HG03460 (cell line): ENCODE measurements around the gene PYHIN1.

Experiments
- ATAC-seq: cut with Tn5 transposase; IDR thresholded peaks from one replicate; pipeline ENCODE4 v1.9.1; 2021; ENCODE audit not compliant: unreplicated experiment

PYHIN1 gene

DNA sequence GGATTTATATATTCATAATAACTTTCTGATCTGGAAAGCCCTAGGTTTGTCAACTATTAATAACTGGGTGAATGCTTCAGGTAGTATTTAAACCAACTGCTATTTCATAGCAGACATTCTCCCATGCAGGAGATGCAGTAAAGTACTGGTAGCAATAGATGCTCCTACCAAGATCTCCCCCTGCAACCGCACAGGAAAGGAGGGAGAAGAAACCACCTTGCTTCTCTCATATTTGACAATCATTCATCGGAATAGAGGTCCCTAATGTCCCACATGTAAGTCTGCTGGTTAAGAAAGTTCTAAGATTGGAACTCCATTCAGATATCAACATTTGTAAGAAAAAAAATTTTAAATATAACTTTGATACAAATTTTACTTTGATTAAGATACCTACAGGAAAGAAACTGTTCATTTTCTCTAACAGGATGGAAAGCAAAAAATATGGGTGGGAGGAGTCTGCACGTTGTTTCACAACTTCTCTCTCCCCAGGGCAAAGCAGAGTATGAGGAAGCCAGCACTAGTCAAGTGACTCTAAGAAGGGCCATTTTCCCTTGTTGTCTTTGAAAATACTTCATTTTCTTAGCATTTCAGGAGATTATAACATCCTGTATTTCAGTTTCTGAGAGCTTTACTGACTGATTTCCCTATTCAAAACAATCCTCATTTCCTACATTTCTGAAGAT lies at the start of gene PYHIN1:
TSS of gene PYHIN1 (plus strand) at position 498 of the 683 bp plus-strand sequence. CDS start 5,359 bp downstream, outside the sequence.
- no peak for ATAC-seq

- ATAC-seq = no peak
Measured at GRCh38 chr1:158893654-158894053, 37.7 kb upstream of the PYHIN1 start.

- ATAC-seq = no peak
Measured at GRCh38 chr1:158898722-158899121, 32.6 kb upstream of the PYHIN1 start.

- ATAC-seq = no peak
Measured at GRCh38 chr1:158901623-158902022, 29.7 kb upstream of the PYHIN1 start.

- ATAC-seq = no peak
Measured at GRCh38 chr1:158916085-158916484, 15.3 kb upstream of the PYHIN1 start.

- no peak for ATAC-seq
Measured at GRCh38 chr1:158924677-158925076, 6.7 kb upstream of the PYHIN1 start.

DNA sequence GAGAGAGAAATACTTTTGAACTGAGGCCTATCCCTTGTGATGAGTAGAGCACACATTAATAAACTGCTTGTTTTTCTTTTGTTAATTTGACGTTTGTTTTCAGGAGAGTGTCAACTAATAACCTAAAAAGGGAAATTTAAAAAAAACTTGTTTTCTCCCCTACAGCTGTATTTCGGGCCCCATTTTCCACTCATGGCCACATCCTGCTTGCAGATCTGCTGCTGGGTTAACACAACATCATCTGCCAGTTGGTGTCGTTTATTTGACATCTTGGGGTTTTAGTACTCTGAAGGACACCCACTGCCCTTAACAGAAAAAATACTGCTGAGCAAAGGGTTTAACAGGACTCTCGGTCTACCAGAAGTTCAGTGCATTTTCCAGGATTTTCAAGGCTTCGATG lies 848 bp upstream of the PYHIN1 start:
- ATAC-seq = no peak

DNA sequence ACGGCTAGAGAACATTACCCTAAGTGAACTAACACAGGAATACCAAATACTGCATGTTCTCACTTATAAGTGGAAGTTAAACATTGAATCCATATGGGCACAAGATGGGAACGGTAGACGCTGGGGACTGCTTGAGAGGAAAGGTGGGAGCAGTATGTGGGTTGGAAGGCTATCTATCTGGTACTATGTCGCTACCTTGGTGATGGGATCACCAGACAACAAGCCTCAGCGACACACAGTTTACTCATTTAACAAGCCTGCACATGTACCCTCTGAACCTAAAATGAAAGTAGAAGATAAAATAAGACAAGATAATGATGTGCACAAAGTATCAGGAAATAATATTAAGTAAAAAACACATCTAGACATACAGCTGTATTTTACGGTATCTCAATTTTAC lies 819 bp downstream of the PYHIN1 start:
- no peak for ATAC-seq

DNA sequence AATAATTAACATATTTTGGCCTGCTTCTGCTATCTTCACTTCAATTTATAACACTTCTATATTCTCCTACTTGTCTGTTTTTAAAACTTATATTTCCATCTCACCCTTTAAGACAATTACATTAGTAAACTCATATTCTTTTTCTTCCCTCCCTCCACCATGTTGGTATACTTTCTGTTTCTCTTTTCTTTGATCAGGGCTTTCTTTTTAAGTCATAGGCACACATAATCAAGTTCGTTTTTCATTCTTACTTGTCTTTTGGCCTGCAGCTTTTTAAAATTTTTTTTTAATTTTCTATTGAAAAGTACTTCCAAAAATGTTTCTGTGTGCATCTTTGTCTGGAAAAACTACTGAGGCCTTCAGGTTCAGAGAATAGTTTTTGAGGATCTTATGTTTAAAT lies 2.3 kb downstream of the PYHIN1 start:
- no peak for ATAC-seq

DNA sequence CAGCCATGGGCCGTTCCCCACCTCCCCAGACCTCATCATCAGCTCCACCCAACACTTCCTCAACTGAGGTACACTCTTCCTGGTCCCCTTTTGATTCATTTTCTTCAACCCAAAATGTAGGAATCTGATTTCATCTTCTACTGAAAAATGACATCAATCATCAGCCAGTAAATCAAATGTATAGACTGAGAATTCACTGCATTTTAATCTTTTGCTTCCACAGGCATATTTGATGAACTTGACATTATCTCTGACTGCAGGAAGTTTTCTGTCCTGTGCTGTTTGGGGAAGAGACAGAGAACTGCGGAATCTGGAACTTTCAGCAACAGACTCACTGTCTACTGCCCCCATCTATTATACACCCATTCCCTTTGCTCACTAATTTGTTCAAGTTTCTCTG lies 7.8 kb downstream of the PYHIN1 start:
- ATAC-seq = no peak

- no peak for ATAC-seq
Measured at GRCh38 chr1:158941317-158941716, 10.0 kb downstream of the PYHIN1 start.

GRCh38 chr1:158942490-158942889 lies 11.1 kb downstream of the PYHIN1 start:
- no peak for ATAC-seq

- ATAC-seq = no peak
Measured at GRCh38 chr1:158943059-158943458, 11.7 kb downstream of the PYHIN1 start.

DNA sequence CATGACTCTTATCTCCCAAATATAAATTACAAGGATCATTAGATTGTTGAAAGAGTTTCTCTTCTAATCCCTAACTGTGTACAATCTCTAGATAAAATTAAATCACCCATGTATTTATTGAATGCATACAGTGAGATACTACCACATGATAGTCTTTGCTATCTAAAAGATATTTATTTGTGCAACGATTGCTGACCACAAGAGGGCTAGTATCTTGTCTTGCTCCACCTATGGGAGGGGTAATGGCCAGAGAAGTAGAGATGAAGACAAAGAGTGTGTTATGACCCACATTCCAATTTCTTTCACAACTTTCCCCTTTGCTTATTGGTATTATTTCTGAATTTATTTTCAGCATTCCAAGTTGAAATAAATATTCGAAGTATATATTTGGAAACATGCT lies 13.7 kb downstream of the PYHIN1 start:
- no peak for ATAC-seq

DNA sequence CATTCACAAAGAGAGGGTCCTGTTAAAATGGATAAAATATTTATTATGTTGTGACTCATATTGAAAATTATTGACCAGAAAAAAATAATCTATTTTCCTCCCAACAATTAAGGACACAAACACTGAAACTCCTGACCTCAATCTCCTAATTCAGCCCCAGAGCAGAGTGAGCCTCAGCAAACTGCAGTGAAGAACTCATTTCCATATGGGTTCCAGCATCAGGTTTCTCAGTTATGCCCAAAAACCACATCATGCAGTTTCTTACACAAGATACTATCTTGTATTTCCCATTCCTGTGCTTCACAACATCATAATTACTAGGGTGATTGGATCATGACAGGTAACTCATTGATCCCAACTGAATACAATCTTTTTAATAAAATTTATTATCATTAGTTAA lies 15.4 kb downstream of the PYHIN1 start:
- ATAC-seq = no peak

DNA sequence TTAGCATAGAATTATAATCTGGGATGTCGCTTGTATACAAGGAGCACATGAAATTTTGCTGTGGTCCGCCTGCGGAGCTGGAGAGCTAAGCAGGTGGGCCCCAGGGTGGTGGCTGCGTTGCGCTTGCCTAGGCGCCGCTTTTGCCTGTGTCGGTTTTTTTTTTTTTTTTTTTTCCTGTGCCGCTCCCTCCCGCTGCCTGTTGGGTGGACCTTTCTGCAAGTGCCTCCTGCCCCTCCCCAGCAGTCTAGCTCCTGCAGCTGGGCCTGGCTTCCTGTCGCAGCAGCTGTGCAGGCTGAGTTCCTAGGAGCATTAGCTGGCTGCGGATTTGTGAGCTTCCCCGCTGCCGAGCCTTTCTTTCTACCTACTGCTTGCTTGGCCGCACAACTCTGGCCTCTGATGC lies 20.6 kb downstream of the PYHIN1 start:
- ATAC-seq = no peak

DNA sequence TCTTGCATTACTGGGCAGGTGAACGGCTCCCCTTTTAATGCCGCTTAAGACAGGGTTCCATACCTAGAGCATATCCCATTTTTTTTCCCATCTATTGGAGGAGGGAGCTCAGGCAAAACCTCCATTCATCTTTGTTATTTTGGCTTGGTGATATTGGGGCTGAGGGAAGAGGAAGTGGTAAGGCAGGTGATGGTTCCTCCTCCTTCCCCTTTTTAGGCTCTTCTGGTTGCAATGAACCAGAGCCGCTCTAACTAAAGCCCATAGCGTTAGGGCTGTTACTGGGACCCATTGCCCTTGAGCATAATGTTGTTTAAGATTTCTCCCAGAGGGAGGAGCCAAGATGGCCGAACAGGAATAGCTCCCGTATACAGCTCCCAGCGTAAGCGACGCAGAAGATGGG lies 21.1 kb downstream of the PYHIN1 start:
- no peak for ATAC-seq

DNA sequence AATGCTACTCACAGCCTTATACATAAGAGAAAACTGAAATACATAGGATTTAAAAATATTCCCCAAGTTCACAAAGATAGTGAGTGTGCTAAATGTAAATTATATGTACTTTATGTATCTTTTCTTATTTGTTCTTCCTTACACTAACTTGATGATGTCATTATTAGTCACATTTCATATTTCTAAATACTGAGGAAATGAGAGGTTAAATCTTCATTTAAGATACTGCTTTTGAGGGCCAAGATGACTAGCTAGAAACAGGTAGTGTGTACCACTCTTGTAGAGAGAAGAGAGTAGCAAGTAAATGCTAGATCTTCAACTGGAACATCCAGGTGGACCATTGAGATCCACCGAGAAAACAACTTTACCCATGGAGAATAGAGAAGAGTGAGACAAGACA lies 29.8 kb downstream of the PYHIN1 start:
- no peak for ATAC-seq

GRCh38 chr1:158962983-158963382 lies 31.6 kb downstream of the PYHIN1 start:
- no peak for ATAC-seq

DNA sequence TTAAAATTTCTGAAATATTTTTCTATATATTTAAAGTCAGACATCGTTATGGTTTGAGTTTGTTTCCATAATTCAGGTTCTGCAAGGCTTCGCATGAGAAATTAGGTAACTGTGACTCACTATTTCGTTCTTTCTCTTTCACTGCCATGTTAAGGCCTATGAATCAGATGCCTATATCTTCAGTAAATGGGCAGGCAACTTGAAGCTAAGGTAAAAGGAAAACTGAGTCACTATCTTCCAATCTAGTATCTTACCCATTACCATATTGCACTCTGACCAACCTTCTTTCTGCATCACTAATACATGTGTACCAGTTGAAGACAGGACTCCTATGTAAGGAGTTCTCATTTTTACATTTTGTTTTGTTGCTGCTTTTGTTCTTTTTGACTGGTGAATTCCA lies 37.8 kb downstream of the PYHIN1 start:
- ATAC-seq = no peak

DNA sequence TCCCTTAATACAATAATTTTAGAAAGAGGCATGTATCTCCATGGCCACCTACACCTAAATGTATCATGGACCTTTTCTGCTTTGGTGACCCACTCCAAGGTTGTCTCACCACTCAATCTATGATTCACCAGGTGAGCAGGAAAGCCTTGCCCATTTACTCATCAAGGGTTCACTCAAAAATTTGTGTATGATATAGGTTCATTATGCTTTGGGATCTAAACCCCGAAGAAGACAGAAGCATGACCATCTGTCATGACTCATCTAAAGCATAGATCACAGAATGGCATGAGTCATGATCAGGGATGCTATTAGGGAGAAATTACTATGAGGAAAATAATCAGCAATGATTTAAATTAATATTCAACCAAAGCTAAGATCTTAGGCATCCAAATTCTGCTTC lies 38.5 kb downstream of the PYHIN1 start:
- no peak for ATAC-seq

DNA sequence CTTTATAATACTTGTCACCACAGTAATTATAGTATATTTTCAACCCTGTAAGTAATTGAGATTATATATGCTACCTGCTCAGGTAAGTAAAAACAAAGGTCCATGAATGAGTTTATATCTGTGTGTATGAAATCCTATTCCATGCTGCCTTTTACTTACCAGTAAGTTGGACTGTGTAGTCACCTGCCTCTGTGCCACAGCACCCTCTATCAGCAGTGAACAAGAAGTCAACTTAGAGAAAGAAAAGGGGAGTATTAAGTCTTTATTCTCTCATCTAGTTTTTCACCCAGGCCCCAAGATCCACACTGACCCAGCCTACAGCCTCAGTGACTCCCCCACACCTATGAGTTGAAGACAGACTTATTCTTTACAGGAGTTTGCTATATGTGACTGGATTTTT lies 41.5 kb downstream of the PYHIN1 start:
- no peak for ATAC-seq

DNA sequence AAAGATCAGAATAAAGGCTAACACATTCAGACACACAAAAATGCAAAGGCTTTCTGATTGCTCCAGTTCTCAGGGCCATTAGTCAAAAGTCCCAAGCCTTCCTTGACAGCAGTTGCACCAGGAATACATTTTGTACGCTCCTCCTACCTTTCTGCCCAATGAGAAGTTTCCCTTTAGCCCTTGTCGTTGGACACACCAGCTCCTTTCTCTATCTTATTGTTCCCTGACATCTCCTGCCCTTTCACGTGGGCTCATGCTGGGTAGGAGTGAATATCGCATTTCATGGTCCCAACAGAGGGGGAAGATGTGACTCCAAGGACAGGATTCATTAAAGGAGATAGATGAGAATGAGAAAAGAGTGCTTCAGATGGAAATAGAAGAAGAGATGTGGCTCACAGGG lies 44.9 kb downstream of the PYHIN1 start:
- no peak for ATAC-seq
